GM23338 (cell line): Measurements from ENCODE around the gene C9orf57.

Experiments used
- CREB1 ChIP-seq: fragments of 250-450 bp; sonication (Bioruptor Pico); IDR thresholded peaks from 2 replicates; pipeline ENCODE4 v1.5.0; 2020; ENCODE audit warnings: low read depth, mild to moderate bottlenecking, moderate library complexity
- CTCF ChIP-seq, 2 experiments: fragments of 200-600 bp in 1 of 2; sonication (generic) in 1 of 2; conservative IDR thresholded peaks; 2 replicates each; pipeline versions ENCODE4 v1.5.1 to v1.6.1; 2016 to 2017; ENCODE audit warnings: antibody characterized with exemption in 2 of 2, low read depth in 2 of 2, mild to moderate bottlenecking in 2 of 2, moderate library complexity in 1 of 2
- EZH2phosphoT487 ChIP-seq: fragments of 200-600 bp; sonication (generic); IDR thresholded peaks from one replicate; pipeline ENCODE4 v1.8.1; 2018; ENCODE audit warnings: antibody characterized with exemption; ENCODE audit not compliant: unreplicated experiment
- POLR2AphosphoS5 ChIP-seq: IDR thresholded peaks from 2 replicates; pipeline ENCODE4 v1.6.1; 2016; ENCODE audit warnings: antibody characterized with exemption, low read depth

- TF ChIP-seq EZH2phosphoT487 (no peak), POLR2AphosphoS5 (no peak), CTCF (conservative IDR thresholded peaks at IDR 0.05; ENCODE audit: low read depth in 2 of 2) (no peak), CREB1 (CRISPR knock-in tag) (no peak)
These were observed 47.8 kb downstream of the C9orf57 start for GRCh38 chr9:72012646-72013045.
